DMS114 treated with DMSO at 0.1 percent for 48 hours (cell line): Measurements from ENCODE around the gene BAZ1A.

Experiments
- DNase-seq: peaks from one replicate; lab custom pipeline; 2025; ENCODE audit not compliant: unreplicated experiment; lab: John Stamatoyannopoulos, UW

The BAZ1A gene

GRCh38 chr14:34723867-34724266 is 151.3 kb downstream of the BAZ1A start:
- no peak for DNase-seq

GRCh38 chr14:34722723-34723545 is 152.2 kb downstream of the BAZ1A start:
- DNase-seq = peak; percentile 85

GRCh38 chr14:34721129-34721528 is 154.0 kb downstream of the BAZ1A start:
- no peak for DNase-seq

- no peak for DNase-seq
Observed at GRCh38 chr14:34718750-34719304, 156.3 kb downstream of the BAZ1A start.

GRCh38 chr14:34715127-34715863 is 159.9 kb downstream of the BAZ1A start:
- DNase-seq = no peak

GRCh38 chr14:34714320-34715126 is 160.6 kb downstream of the BAZ1A start, which contains the start of gene CFL2:
TSS of gene CFL2 (minus strand) at chr14:34714593. CDS start at chr14:34714540, 53 bp downstream.
- DNase-seq = peak; percentile 77

- no peak for DNase-seq
Observed at GRCh38 chr14:34713681-34714319, 161.4 kb downstream of the BAZ1A start.

- DNase-seq = no peak
Observed at GRCh38 chr14:34713122-34713680, 162.0 kb downstream of the BAZ1A start.

GRCh38 chr14:34711796-34712712 is 163.1 kb downstream of the BAZ1A start:
- no peak for DNase-seq

- peak; percentile 93 for DNase-seq
Observed at GRCh38 chr14:34711169-34711568, 164.0 kb downstream of the BAZ1A start.

- peak; percentile 93 for DNase-seq
Observed at GRCh38 chr14:34710744-34711143, 164.4 kb downstream of the BAZ1A start.

- DNase-seq = no peak
Observed at GRCh38 chr14:34710006-34710405, 165.2 kb downstream of the BAZ1A start.

- no peak for DNase-seq
Observed at GRCh38 chr14:34707722-34708121, 167.4 kb downstream of the BAZ1A start.
